Caki2 (cell line): ENCODE results near the gene RAMP3. TPM values are rescaled to one million over a fixed set of nuclear protein-coding genes. Genes with fewer than 3 reads are reported as not detected.

Experiments used
- DNase-seq: peaks from one replicate; pipeline ENCODE4 v3.0.0-alpha.2; 2015; ENCODE audit warnings: low read depth
- in situ Hi-C: cut with HindIII; loops from 2 replicates; pipeline ENCODE4 v1.10.0; 2016; ENCODE audit warnings: low sequenced_read_pairs, low pct_unique_long_range_greater_than_20kb, mixed read lengths
- total RNA-seq: library from RNA; depleted of rRNA; stranded (reverse); fragments of >200 nt; shearing (Covaris generic); gene quantifications from 2 replicates; pipeline ENCODE4 v1.2.3, GENCODE V29; 2014; ENCODE audit warnings: low replicate concordance

Gene RAMP3
- total RNA-seq, 1 experiment from 2014 or later = not detected

DNA sequence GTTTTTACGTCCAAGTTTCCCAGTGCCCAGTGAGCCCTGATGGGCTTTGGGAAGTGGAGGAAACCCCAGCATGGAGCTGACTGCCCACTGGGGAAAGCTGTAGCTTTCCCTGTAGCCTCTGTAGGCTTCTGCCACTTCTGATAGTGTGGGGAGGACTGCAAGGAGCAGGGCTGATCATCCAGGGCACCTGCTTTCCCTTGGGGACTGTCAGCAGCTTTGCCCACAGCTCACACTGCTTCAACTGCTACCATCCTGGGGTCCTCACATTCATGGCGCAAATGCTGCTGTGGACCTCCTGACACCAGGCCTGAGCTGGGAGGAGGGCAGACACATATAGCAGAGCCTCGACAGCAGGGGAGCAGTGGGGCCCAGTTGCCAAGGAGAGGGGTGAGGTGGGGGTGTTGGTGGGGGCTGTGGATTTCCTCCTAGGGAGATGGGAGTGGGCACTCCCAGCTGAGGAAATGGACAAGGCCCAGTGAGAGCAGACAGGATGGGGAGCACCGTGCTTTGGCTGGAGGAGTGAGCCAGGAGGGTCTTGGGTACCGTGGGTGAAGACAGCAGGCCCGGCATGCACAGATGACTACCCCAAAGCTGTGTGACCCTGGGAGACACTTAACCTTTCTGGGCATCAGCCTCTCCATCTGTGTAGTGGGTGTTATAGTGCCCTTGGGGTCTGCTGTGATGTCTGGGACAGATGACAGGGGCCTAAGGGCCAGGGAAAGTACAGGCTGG is 16.2 kb downstream of the RAMP3 start:
- no peak for DNase-seq
- in situ Hi-C loops = no loop called here

GRCh38 chr7:45174328-45174610 is 16.7 kb downstream of the RAMP3 start:
- in situ Hi-C loops = no loop called here
- DNase-seq = no peak

DNA sequence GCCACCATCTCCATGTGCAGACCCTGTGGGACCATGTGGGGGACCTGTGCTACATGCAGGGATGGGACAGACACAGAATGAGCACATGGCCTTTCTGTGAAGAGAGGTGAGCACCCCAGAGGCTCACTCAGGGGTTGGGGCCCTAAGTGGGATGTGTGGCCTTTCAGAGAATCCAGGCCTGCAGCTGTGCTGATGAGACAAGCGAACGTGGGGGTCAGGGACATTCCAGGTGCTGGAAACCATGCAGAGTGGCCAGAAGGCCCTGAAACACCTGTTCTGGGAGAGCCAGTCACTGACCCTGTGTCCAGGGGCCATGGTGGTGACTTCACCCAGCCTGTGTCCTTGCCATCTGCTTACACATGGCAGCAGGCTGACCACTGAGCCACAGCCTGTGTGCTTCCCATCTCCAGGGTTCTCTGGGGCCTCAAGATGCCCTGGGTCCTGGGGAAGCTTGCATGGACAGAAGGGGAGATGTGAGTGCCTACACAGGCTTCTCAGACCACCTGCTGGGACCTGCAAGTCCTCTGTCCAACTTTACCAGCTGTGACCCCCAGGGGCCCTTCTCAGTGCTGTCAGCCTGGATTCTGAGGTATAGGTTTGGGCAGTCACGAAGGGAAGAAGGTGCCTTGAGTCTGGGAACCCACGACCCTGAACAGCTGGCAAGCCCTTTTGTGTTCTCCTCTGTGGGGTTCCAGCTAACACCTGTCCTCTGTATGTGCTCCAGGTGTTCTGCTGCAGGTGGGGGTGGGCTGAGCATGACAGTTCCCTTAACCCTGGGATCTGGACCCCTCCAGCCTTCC is 17.6 kb downstream of the RAMP3 start:
- in situ Hi-C loops = no loop called here
- DNase-seq = no peak

GRCh38 chr7:45176091-45176490 is 18.5 kb downstream of the RAMP3 start:
- in situ Hi-C loops = no loop called here
- DNase-seq = no peak

GRCh38 chr7:45176886-45177731 is 19.5 kb downstream of the RAMP3 start:
- no peak for DNase-seq
- in situ Hi-C loops = no loop called here

DNA sequence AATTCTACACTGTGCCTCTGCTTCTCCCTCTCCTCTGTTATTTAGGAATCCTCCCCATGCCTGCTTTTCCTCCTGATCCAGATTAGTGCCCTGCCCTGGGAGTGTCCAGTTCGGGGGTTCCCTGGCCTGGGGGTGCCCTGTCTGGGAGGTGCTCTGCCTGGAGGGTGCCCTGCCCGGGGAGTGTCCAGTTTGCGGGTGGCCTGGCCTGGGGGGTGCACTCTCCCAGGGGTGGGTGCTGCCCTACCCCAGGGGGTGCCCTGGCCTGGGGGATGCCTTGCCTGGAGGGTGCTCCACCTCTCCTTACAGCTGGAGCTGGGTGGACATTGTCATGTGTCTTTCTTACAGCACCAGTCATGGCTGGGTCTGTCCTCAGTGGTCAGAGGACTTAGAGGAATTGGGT is 20.2 kb downstream of the RAMP3 start:
- in situ Hi-C loops = no loop called here
- DNase-seq = no peak

- in situ Hi-C loops = no loop called here
- no peak for DNase-seq
These were observed 20.9 kb downstream of the RAMP3 start for GRCh38 chr7:45178241-45179225.

DNA sequence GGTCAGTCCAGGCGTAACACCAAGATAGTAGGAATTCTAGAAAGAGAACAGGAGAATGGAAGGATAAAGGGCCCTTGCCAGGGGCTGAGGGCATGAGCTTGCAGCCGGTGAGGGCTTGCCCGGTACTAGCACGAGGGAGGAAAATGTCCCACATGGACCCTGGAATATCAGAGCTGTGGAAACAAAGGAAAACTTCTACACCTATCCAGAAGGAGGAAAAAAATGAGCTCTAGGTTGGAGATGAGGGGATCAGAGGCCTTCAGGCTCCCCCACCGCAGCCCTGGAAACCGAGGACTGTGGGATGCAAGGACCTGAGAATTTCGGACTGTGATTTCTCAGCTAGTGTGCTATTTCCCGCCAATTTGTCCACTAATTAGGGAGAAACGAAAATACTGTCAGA is 22.1 kb downstream of the RAMP3 start:
- DNase-seq = no peak
- in situ Hi-C loops = no loop called here

DNA sequence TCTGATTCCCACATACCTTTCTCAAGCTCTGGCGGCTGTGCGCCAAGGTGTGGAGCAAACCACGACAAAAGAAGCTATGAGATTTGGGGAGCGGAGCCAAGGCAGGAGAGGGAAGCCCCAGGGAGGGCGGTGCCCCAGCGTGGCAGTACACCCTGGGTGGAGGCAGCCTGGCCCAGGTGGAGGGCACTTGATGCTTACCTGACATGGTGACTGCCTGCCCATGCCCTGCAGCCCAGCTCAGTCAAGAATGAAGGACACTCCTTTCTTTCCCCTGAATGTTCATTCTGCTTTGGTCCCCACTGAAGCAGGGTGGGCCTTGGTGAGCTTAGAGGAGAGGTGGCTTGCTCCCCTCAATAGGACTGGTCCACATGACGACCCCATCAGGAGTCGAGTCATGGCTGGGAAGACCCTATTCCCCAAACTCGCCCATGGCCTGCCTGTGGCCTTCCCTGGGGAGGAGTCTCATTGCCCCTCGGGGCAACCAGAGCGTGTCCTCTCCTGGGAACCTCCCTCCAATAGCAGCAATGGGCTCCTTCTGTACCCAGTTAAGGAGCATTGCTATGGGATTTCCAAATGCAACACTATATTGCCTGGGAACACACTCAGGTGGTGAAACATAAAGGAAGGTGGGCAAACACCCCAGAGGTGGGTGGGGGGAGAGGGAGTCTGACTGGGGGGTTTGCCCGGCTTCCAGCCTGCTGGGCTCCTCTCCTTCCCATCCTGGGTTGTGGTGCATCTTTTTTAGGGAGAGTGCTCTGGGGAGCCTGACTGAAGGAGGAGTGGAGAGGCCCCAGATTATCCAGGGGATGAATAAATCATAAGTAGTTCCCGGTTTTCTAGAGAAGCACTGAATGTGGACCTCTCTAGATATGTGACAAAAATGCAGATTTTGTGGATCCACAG is 22.7 kb downstream of the RAMP3 start:
- in situ Hi-C loops = no loop called here
- DNase-seq = no peak

GRCh38 chr7:45181286-45181960 is 23.8 kb downstream of the RAMP3 start:
- in situ Hi-C loops = no loop called here
- no peak for DNase-seq

DNA sequence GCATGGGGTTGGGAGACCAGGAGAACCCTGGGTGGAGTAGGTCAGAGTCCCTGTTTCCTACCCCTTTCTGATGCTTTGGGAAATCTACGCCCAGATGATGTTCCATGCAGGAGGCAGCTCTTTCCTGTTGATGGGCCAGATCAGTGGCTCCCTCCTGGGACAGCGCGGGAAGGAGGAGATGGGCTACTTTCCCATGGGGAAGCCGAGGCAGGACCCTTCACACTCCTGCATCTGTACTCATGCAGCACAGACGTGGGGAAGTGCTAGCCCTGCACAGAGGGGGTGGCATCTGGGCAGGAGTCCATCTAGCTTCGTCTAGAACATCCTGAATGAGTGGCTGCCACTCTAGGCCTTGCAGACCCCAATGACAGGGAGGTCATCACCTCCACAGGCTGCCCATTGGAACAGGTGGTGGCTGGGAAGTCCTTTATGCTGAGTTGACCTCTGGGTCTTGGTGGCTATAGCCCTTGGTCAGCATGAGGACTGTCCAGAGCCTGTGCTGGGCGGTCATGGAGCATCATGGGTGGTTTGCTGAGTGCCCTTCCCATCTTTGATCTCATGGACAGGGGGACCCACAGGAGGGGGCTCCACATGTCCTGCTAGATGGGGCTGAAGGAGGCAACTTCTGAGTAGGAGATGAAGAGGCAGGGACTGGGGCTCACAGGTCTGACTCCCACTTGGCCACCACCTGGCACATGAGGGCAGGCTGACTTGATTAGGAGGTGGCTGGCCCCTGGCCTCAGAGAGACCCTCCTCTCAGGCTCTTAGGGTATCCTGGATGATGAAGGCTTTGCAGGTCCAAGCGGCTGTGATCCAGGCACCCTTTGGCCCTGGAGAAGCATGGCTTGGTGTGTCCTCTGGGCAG is 24.6 kb downstream of the RAMP3 start:
- in situ Hi-C loops = no loop called here

DNA sequence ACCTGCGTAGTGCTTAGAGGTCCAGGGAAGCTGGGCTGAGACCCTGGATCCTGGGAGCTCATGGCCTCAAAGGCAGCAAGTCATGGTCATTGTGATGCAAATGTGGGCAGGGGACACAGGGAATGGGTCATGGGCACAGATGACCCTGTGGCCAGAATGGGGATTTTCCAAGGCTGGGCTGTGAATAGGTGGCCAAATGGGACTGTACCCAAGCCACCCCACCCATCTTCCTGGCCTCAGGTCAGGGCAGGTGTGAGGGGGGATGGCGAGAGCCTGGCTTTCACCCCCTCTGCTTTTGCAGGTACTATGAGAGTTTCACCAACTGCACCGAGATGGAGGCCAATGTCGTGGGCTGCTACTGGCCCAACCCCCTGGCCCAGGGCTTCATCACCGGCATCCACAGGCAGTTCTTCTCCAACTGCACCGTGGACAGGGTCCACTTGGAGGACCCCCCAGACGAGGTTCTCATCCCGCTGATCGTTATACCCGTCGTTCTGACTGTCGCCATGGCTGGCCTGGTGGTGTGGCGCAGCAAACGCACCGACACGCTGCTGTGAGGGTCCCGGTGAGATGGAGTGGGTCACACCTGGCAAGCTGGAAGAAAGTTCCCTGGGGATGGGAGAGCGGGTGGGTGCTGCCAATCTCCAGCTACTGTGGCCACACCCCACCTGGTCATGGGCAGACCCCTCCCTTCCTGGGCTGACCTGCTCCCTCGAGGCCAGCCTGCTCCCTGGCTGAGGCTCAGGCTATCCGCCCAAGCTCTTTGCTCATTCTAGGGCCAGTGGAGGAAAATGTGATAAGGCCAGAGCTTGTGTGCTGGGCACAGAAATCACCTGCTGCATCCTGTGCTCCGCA is 25.5 kb downstream of the RAMP3 start:
- DNase-seq = no peak
- in situ Hi-C loops = no loop called here

More for the DNA sequence above, 24.6 kb downstream of the RAMP3 start:
- no peak for DNase-seq

DNA sequence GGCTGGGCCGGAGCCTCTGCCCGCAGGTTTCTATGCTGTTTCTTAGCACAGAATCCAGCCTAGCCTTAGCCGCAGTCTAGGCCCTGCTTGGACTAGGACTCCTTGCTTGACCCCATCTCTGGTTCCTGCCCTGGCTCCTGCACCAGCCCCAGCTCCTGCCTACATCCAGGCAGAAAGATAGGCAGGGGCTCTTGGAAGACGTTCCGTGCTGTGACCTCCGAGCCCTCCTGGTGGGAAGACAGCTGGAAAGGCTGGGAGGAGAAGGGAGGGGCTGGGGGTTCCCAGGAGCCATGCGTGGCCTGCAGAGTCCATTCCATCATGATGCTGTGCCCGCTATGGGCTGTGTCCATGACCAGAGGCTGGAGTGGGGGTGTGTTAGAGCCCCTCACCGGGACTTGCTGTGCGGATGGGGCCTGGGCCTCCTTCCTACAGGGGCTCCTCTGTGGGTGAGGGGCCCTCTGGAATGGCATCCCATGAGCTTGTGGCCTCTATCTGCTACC is 26.2 kb downstream of the RAMP3 start:
- in situ Hi-C loops = no loop called here

GRCh38 chr7:45184326-45185027 is 26.9 kb downstream of the RAMP3 start:
- in situ Hi-C loops = no loop called here
- DNase-seq = no peak

More for the DNA sequence above, 26.2 kb downstream of the RAMP3 start:
- DNase-seq = no peak
